ENCODE results near the gene CEACAM3. TPM values are rescaled to one million over a fixed set of nuclear protein-coding genes. Genes with fewer than 3 reads are reported as not detected.

Gene CEACAM3
- total and polyA plus RNA-seq, 9 donors, result 0.62 TPM; not detected in 8

- DNase-seq, result no peak
- Histone ChIP-seq H3K27me3 (no peaks in the 10 kb centered on the region), H3K4me3 (no peak overlapping the region), H3K4me1 (ENCODE audit: insufficient read depth) (no peaks in the 10 kb centered on the region), H3K9me3 (no peaks in the 10 kb centered on the region), H3K36me3 (no peaks in the 10 kb centered on the region), H3K27ac (no peak overlapping the region)
- intact Hi-C loops (cut with DNase I), result no loop called here
- WGBS, 3 donors, result 21 to 26% (median 24%) methylated on average over 22 of the region's 22 CpGs
- no peak for TF ChIP-seq POLR2A (IDR thresholded peaks at IDR 0.05)
Measured at GRCh38 chr19:41792513-41793413, 3.6 kb upstream of the CEACAM3 start.

- no peaks in the 10 kb centered on the region for H3K9me3 ChIP-seq
- TF ChIP-seq EP300 (IDR thresholded peaks at IDR 0.05) (no peak), CTCF (IDR thresholded peaks at IDR 0.05) (no peak), POLR2A (IDR thresholded peaks at IDR 0.05) (no peak)
- H3K4me1 ChIP-seq (ENCODE audit: insufficient read depth), result no peaks in the 10 kb centered on the region
- no peak for DNase-seq
- 0 to 2% (median 2%) methylated on average over 1 of the region's 1 CpG for WGBS, 3 donors
- no peak overlapping the region for H3K27ac ChIP-seq
- H3K36me3 ChIP-seq, result no peaks in the 10 kb centered on the region
- H3K4me3 ChIP-seq, result no peak overlapping the region
- H3K27me3 ChIP-seq, result no peaks in the 10 kb centered on the region
- intact Hi-C loops (cut with DNase I), result no loop called here
Measured at GRCh38 chr19:41793414-41793727, 3.0 kb upstream of the CEACAM3 start.

DNA sequence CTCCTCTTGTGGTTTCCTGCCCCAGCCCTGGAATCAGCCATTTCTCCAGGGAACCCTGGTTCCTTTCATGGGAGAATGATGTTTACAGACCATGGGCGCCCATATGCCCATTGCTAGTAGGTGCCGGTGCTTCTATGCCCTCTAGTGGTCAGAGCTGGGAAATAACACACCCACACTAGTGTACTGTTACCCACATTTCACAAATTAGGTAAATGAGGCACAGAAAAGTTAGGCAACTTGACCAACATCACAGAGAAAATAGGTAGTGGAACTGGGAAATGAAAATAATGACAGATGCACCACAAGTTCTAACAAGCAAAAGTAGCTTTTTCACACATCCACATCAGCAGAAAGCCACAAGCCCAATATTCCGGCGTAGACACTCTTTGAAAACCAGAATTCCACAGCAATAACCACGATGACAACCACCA lies 1.3 kb upstream of the CEACAM3 start:
- H3K4me3 ChIP-seq, result no peak overlapping the region
- no peak for DNase-seq
- H3K9me3 ChIP-seq, result no peaks in the 10 kb centered on the region
- H3K27me3 ChIP-seq, result no peaks in the 10 kb centered on the region
- TF ChIP-seq POLR2A (IDR thresholded peaks at IDR 0.05) (no peak), EP300 (IDR thresholded peaks at IDR 0.05) (no peak), CTCF (IDR thresholded peaks at IDR 0.05) (no peak)
- 40 to 47% (median 45%) methylated on average over 5 of the region's 5 CpGs for whole genome bisulfite sequencing, 3 donors
- no peak overlapping the region for H3K27ac ChIP-seq
- H3K4me1 ChIP-seq (ENCODE audit: insufficient read depth), result no peaks in the 10 kb centered on the region
- no peaks in the 10 kb centered on the region for H3K36me3 ChIP-seq
- intact Hi-C loops (cut with DNase I), result no loop called here

GRCh38 chr19:41796901-41797300 lies 514 bp downstream of the CEACAM3 start:
- H3K4me3 ChIP-seq, result no peak overlapping the region
- DNase-seq, result no peak
- H3K9me3 ChIP-seq, result no peaks in the 10 kb centered on the region
- WGBS, 3 donors, result 82 to 93% (median 89%) methylated on average over 1 of the region's 1 CpG
- intact Hi-C loops (cut with DNase I), result no loop called here
- H3K4me1 ChIP-seq (ENCODE audit: insufficient read depth), result no peaks in the 10 kb centered on the region
- H3K27ac ChIP-seq, result no peak overlapping the region
- TF ChIP-seq POLR2A (IDR thresholded peaks at IDR 0.05) (no peak), EP300 (IDR thresholded peaks at IDR 0.05) (no peak), CTCF (IDR thresholded peaks at IDR 0.05) (no peak)
- no peaks in the 10 kb centered on the region for H3K27me3 ChIP-seq
- H3K36me3 ChIP-seq, result no peaks in the 10 kb centered on the region

GRCh38 chr19:41799444-41800000 lies 3.1 kb downstream of the CEACAM3 start:
- no peak for DNase-seq
- Histone ChIP-seq H3K27ac (no peak overlapping the region), H3K27me3 (no peaks in the 10 kb centered on the region), H3K4me3 (no peak overlapping the region), H3K9me3 (no peaks in the 10 kb centered on the region), H3K4me1 (ENCODE audit: insufficient read depth) (no peaks in the 10 kb centered on the region), H3K36me3 (no peaks in the 10 kb centered on the region)
- intact Hi-C loops (cut with DNase I), result no loop called here
- TF ChIP-seq POLR2A (IDR thresholded peaks at IDR 0.05) (no peak), CTCF (IDR thresholded peaks at IDR 0.05) (no peak), EP300 (IDR thresholded peaks at IDR 0.05) (no peak)
- WGBS, 3 donors, result 51 to 60% (median 59%) methylated on average over 9 of the region's 9 CpGs

All from ovary (tissue), 9 donors.